Caco-2 (cell line): Measurements from ENCODE around the gene MPND. TPM values are rescaled to one million over a fixed set of nuclear protein-coding genes. Genes with fewer than 3 reads are reported as not detected.

Source experiments
- BruUV-seq: library from RNA; stranded (reverse); fragments of 400-500 nt; replicated peaks from 2 replicates; lab custom pipeline; 2021; lab: Mats Ljungman, UMichigan
- CTCF ChIA-PET: fragments of 300-600 bp; sonication (Branson Sonifier 250); formaldehyde crosslinking; loops from one replicate; lab custom pipeline; 2022; ENCODE audit warnings: antibody characterized with exemption; lab: Charles Lee
- POLR2A ChIA-PET: fragments of 300-600 bp; sonication (Branson Sonifier 250); formaldehyde crosslinking; loops from one replicate; lab custom pipeline; 2022; ENCODE audit warnings: antibody characterized with exemption; lab: Charles Lee
- DNase-seq, 2 experiments: peaks; one replicate each; pipeline versions ENCODE4 v3.0.0 to v3.0.0-alpha.2; 2020 to 2022
- H3K27me3 ChIP-seq: replicated peaks from 2 replicates; pipeline ENCODE4 v1.6.0; 2011; ENCODE audit warnings: low read length; ENCODE audit not compliant: control insufficient read depth, insufficient read depth
- H3K36me3 ChIP-seq: 2 replicates; pipeline ENCODE4 v1.5.1; 2011; ENCODE audit warnings: low read length; ENCODE audit not compliant: control insufficient read depth, insufficient read depth
- H3K4me1 ChIP-seq: fragments of 250-450 bp; sonication (Bioruptor Pico); 2 replicates; pipeline ENCODE4 v1.5.1; 2020; ENCODE audit warnings: mild to moderate bottlenecking
- H3K4me3 ChIP-seq: 2 replicates; pipeline ENCODE4 v1.5.1; 2011; ENCODE audit warnings: low read depth, mild to moderate bottlenecking, control low read depth, low read length
- H3K9me3 ChIP-seq: fragments of 250-450 bp; sonication (Bioruptor Pico); 2 replicates; pipeline ENCODE4 v1.5.1; 2020; ENCODE audit warnings: mild to moderate bottlenecking, moderate library complexity
- H3K27ac Mint-ChIP-seq: one replicate; pipeline ENCODE4 v1.8.0; 2022; ENCODE audit warnings: mixed read lengths; ENCODE audit not compliant: unreplicated experiment
- H3K27me3 Mint-ChIP-seq: one replicate; pipeline ENCODE4 v1.8.0; 2022; ENCODE audit warnings: mixed read lengths; ENCODE audit not compliant: insufficient read depth, unreplicated experiment
- H3K36me3 Mint-ChIP-seq: one replicate; pipeline ENCODE4 v1.8.0; 2022; ENCODE audit warnings: mild to moderate bottlenecking, mixed read lengths; ENCODE audit not compliant: insufficient read depth, unreplicated experiment
- H3K4me1 Mint-ChIP-seq: one replicate; pipeline ENCODE4 v1.8.0; 2022; ENCODE audit warnings: low read depth, mixed read lengths; ENCODE audit not compliant: unreplicated experiment
- H3K4me3 Mint-ChIP-seq: one replicate; pipeline ENCODE4 v1.8.0; 2022; ENCODE audit warnings: mild to moderate bottlenecking, moderate library complexity, mixed read lengths; ENCODE audit not compliant: unreplicated experiment
- H3K9me3 Mint-ChIP-seq: one replicate; pipeline ENCODE4 v1.8.0; 2022; ENCODE audit warnings: mixed read lengths; ENCODE audit not compliant: unreplicated experiment
- intact Hi-C: fragments of 100-400 bp; cut with micrococcal nuclease; formaldehyde crosslinking; loops from one replicate; pipeline ENCODE4 v1.10.0; 2022; ENCODE audit not compliant: unreplicated experiment
- total RNA-seq: library from RNA; stranded (reverse); gene quantifications from 2 replicates; pipeline ENCODE4 v1.2.3, GENCODE V29; 2022
- TF ChIP-seq, protein P1 (sequence below), 2 experiments: fragments of 200-600 bp in 1 of 2; IDR thresholded peaks; 1 replicate in 1 of 2; 2 replicates in 1 of 2; pipeline versions ENCODE4 v1.5.1 to v1.8.0; 2011 to 2022; ENCODE audit warnings: antibody characterized with exemption in 1 of 2, control low read depth in 1 of 2, inconsistent platforms in 1 of 2, low read depth in 1 of 2, low read length in 1 of 2, mild to moderate bottlenecking in 1 of 2, moderate library complexity in 1 of 2; ENCODE audit not compliant: insufficient read depth in 1 of 2, severe bottlenecking in 1 of 2, unreplicated experiment in 1 of 2

MPND gene
- total RNA-seq, 1 experiment from 2014 or later = 35.7 TPM

DNA sequence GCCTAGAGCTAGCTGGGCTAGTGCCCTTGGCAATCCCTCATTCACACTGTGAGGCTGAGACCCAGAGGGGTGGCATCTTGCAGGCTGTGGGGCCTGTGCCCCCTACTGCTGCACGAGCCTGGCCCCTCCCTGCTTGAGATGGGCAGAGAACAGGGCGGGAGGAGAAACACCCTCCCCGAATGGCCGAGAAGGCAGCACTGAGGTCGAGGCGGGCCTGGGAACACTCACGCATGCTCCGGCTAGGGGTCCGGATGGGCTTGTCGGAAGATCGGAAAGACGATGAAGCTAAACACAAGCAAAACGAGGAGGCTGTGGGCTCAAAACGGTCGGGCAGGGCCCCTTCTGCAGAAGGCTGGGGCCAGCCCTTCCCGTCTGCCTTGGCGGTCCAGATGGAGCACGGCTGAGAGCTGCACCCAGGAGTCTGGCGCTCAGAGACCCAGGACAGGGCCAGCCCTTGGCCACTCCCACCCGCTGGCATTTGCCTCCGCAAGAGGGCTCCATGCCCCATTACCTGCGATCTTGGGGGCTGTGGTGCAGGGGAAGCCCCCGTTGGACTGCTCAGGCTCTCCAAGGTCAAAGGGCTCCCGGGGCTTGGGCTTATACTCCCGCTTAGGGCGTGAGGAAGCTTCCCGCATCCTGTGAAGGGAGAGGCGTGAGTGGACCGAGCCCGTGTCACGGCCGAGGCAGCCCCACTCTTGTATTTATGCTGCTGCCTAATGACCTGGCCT lies 18.9 kb downstream of the MPND start:
- no peaks in the 10 kb centered on the region for H3K9me3 ChIP-seq
- TF ChIP-seq, protein P1, sequence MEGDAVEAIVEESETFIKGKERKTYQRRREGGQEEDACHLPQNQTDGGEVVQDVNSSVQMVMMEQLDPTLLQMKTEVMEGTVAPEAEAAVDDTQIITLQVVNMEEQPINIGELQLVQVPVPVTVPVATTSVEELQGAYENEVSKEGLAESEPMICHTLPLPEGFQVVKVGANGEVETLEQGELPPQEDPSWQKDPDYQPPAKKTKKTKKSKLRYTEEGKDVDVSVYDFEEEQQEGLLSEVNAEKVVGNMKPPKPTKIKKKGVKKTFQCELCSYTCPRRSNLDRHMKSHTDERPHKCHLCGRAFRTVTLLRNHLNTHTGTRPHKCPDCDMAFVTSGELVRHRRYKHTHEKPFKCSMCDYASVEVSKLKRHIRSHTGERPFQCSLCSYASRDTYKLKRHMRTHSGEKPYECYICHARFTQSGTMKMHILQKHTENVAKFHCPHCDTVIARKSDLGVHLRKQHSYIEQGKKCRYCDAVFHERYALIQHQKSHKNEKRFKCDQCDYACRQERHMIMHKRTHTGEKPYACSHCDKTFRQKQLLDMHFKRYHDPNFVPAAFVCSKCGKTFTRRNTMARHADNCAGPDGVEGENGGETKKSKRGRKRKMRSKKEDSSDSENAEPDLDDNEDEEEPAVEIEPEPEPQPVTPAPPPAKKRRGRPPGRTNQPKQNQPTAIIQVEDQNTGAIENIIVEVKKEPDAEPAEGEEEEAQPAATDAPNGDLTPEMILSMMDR (IDR thresholded peaks at IDR 0.05; ENCODE audit: insufficient read depth in 1 of 2, low read depth in 1 of 2, low read length in 1 of 2, severe bottlenecking in 1 of 2, unreplicated experiment in 1 of 2) = no peak
- ChIA-PET CTCF (interaction anchor here (0.6 to 1.9 kb wide), 6 partner anchors 10 to 95 kb away, joined by 3 to 14 read pairs (median 4); partner anchors contain the start of gene SH3GL1), POLR2A (interaction anchor here (0.6 kb wide), 1 partner anchor 46 kb away, joined by 10 read pairs; no protein-coding TSS in a partner anchor)
- peaks cover 3% of the 10 kb centered on the region for H3K36me3 ChIP-seq
- no TSS peak for BruUV-seq
- H3K27me3 Mint-ChIP-seq = no peaks in the 10 kb centered on the region
- H3K4me3 Mint-ChIP-seq = no peak overlapping the region
- no peaks in the 10 kb centered on the region for H3K4me1 Mint-ChIP-seq
- H3K4me3 ChIP-seq = no peak overlapping the region
- H3K9me3 Mint-ChIP-seq = no peaks in the 10 kb centered on the region
- no peak for DNase-seq
- 0 out of 2 replicates have a peak, but pooled peaks cover 4% of the 10 kb centered on the region for H3K4me1 ChIP-seq
- peaks cover 92% of the 10 kb centered on the region for H3K36me3 Mint-ChIP-seq
- peak overlapping the region; percentile 82 for H3K27ac Mint-ChIP-seq
- H3K27me3 ChIP-seq = no peaks in the 10 kb centered on the region
- intact Hi-C loops = loop anchor here (5.0 kb wide), 1 partner anchor 40 kb away; the partner anchor contains the start of genes CHAF1A and SH3GL1

DNA sequence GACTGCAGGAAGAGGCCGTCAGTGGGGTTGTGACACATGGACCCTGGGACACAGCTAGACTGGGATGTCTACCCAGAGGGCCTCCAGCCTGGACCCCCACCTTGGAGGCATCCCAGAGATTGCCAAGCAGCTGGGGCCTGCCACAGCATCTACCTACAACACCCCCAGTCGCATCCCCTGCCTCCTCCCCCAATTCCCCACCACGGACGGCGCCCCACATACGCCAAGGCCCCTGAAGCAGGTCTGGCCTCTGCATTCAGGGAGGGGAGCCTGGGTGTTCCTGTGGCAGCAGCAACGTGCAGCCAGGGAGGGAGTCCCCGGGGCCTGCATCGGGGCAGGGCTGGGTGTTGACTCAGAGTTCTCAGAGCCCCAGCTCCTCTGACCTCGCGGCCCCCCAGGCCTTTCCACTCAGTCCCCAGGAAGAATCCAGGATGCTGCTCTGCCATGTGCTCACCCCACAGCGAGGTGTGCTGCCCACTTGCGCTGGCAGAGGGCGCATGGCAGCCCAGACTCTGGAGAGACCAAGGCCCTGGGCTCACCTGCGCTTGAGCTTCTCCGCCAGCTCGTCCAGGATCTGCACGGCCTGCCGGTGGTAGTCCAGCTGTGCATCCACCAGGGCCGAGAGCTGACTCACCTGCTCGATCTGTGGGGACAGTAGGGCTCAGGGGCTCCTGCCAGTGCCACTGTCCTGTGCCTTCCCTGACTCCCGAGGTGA lies 19.6 kb downstream of the MPND start:
- intact Hi-C loops = loop anchor here (5.0 kb wide), 1 partner anchor 39 kb away; the partner anchor contains the start of genes CHAF1A and SH3GL1
- Mint-ChIP-seq H3K9me3 (no peaks in the 10 kb centered on the region), H3K27ac (peak overlapping the region; percentile 48), H3K4me3 (no peak overlapping the region), H3K4me1 (no peaks in the 10 kb centered on the region), H3K36me3 (peaks cover 96% of the 10 kb centered on the region), H3K27me3 (no peaks in the 10 kb centered on the region)
- H3K27me3 ChIP-seq = no peaks in the 10 kb centered on the region
- TF ChIP-seq, protein P1 (IDR thresholded peaks at IDR 0.05; ENCODE audit: insufficient read depth in 1 of 2, low read depth in 1 of 2, low read length in 1 of 2, severe bottlenecking in 1 of 2, unreplicated experiment in 1 of 2) = peak; percentile 29 to 31
- peak in 1 of 2 experiments; percentile 49 for DNase-seq
- H3K4me1 ChIP-seq = 0 out of 2 replicates have a peak, but pooled peaks cover 4% of the 10 kb centered on the region
- H3K4me3 ChIP-seq = no peak overlapping the region
- ChIA-PET CTCF (interaction anchor here (1.1 to 1.9 kb wide), 3 partner anchors 12 to 37 kb away, joined by 3 to 14 read pairs (median 4); partner anchors contain the start of gene SH3GL1), POLR2A (interaction anchor here (0.5 to 1.0 kb wide), 2 partner anchors 21 to 44 kb away, joined by 3 read pairs; no protein-coding TSS in a partner anchor)
- H3K36me3 ChIP-seq = peaks cover 6% of the 10 kb centered on the region
- no TSS peak for BruUV-seq
- no peaks in the 10 kb centered on the region for H3K9me3 ChIP-seq
